Common myeloid progenitor, CD34-positive (primary cell): ENCODE measurements around the gene PEX5L.

ENCODE experiments used
- CTCF ChIA-PET: fragments of 350-600 bp; sonication (Branson Sonifier 250); formaldehyde crosslinking; loops from one replicate; lab custom pipeline; 2021; ENCODE audit warnings: antibody characterized with exemption; lab: Charles Lee
- POLR2A ChIA-PET: fragments of 350-600 bp; sonication (Branson Sonifier 250); formaldehyde crosslinking; loops from one replicate; lab custom pipeline; 2021; ENCODE audit warnings: antibody characterized with exemption; lab: Charles Lee
- DNase-seq, 3 donors: peaks; one replicate each; pipeline versions ENCODE4 v3.0.0 to v3.0.0-alpha.2; 2013
- H3K27ac ChIP-seq, 2 experiments: 1 replicate in 1 of 2; 2 replicates in 1 of 2; pipeline ENCODE4 v1.7.0; 2013; ENCODE audit warnings: inconsistent platforms in 2 of 2, low read length in 2 of 2, mild to moderate bottlenecking in 2 of 2, low read depth in 1 of 2, moderate library complexity in 1 of 2; ENCODE audit not compliant: severe bottlenecking in 2 of 2, insufficient read depth in 1 of 2, poor library complexity in 1 of 2
- H3K27me3 ChIP-seq, 5 experiments: replicated peaks in 2 of 5; 1 replicate in 3 of 5; 2 replicates in 2 of 5; pipeline versions ENCODE4 v1.6.1 to v1.7.0; 2013; ENCODE audit warnings: low read length in 4 of 5, mild to moderate bottlenecking in 2 of 5, moderate library complexity in 2 of 5, inconsistent platforms in 1 of 5; ENCODE audit not compliant: insufficient read depth in 5 of 5, control insufficient read depth in 4 of 5
- H3K36me3 ChIP-seq, 4 experiments: 1 replicate in 2 of 4; 2 replicates in 2 of 4; pipeline versions ENCODE4 v1.6.1 to v1.7.0; 2013; ENCODE audit warnings: low read length in 3 of 4, control low read depth in 1 of 4, mild to moderate bottlenecking in 1 of 4; ENCODE audit not compliant: control insufficient read depth in 4 of 4, insufficient read depth in 4 of 4
- H3K4me1 ChIP-seq, 4 experiments: 1 replicate in 3 of 4; 2 replicates in 1 of 4; pipeline versions ENCODE4 v1.6.1 to v1.7.1; 2013; ENCODE audit warnings: low read length in 3 of 4, mild to moderate bottlenecking in 3 of 4, control low read depth in 1 of 4, inconsistent platforms in 1 of 4, moderate library complexity in 1 of 4; ENCODE audit not compliant: control insufficient read depth in 4 of 4, insufficient read depth in 4 of 4; ENCODE audit errors: control extremely low read depth in 1 of 4
- H3K4me3 ChIP-seq, 7 experiments: 1 replicate in 4 of 7; 2 replicates in 3 of 7; pipeline versions ENCODE4 v1.5.1 to v1.7.0; 2013; ENCODE audit warnings: mild to moderate bottlenecking in 7 of 7, low read length in 6 of 7, moderate library complexity in 6 of 7, inconsistent platforms in 2 of 7, low read depth in 2 of 7, control low read depth in 1 of 7; ENCODE audit not compliant: insufficient read depth in 4 of 7, control insufficient read depth in 1 of 7; ENCODE audit errors: extremely low read depth in 1 of 7
- H3K9me3 ChIP-seq, 5 experiments: 1 replicate in 4 of 5; 2 replicates in 1 of 5; pipeline versions ENCODE4 v1.6.1 to v1.7.1; 2013; ENCODE audit warnings: low read length in 4 of 5, mild to moderate bottlenecking in 2 of 5, inconsistent platforms in 1 of 5, low read depth in 1 of 5, moderate library complexity in 1 of 5; ENCODE audit not compliant: control insufficient read depth in 4 of 5, insufficient read depth in 2 of 5; ENCODE audit errors: control extremely low read depth in 1 of 5
- WGBS: methylation state at CpG from one replicate; pipeline ENCODE4 v1.1.5; 2013; ENCODE audit not compliant: insufficient coverage; 5-methylcytosine and 5-hydroxymethylcytosine counted together

PEX5L gene

DNA sequence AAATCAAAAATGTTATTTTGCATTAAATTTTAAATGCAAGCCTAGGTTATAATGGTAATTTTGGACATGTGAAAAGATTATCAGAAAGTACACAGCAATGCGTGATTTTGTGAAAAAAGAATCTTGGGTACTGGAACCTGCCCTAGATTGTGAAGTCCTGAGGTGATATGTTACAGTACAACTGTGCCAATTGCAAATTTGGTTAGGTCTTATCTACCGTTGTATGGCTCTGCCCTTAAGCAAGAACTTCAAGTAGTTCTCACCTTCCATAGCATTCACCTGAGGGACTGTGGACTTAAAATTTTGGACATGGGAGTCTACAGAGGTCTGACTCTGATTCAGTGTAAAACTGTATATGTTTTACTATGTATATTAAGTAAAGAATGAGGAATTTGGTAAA, 140.2 kb downstream of the PEX5L start:
- H3K27ac ChIP-seq: no peak overlapping the region
- no peaks in the 10 kb centered on the region for H3K9me3 ChIP-seq
- ChIA-PET POLR2A (no interaction called here), CTCF (no interaction called here)
- H3K27me3 ChIP-seq: peaks cover 3 to 14% (median 6%) of the 10 kb centered on the region in 5 experiments
- H3K4me1 ChIP-seq: no peaks in the 10 kb centered on the region
- no peak overlapping the region for H3K4me3 ChIP-seq
- H3K36me3 ChIP-seq: no peaks in the 10 kb centered on the region
- DNase-seq: no peak
- WGBS: 83% methylated on average over 1 of the region's 2 CpGs

DNA sequence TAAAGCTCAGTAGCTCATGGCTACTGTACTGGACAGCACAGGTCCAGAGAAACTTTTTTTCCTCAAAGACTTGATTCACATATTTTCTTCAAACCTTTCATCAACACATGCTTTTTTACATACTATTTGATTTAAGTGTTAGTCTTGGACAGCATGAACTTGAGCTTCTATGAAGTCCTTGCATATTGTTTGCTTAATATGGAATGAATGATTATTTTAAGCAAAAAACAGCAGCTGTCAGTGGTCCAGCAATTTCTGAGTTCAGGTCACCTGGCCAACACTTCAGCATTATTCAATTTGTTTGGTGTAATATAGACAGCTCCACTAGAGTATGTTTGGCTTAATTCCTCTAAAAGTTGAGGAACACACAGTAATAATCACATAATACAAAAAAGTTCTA, 141.4 kb downstream of the PEX5L start:
- no peak for DNase-seq
- ChIA-PET POLR2A (no interaction called here), CTCF (no interaction called here)
- H3K4me3 ChIP-seq: no peak overlapping the region
- no peaks in the 10 kb centered on the region for H3K4me1 ChIP-seq
- H3K36me3 ChIP-seq: no peaks in the 10 kb centered on the region
- H3K27me3 ChIP-seq: peaks cover 0 to 9% (median 4%) of the 10 kb centered on the region in 5 experiments
- no peak overlapping the region for H3K27ac ChIP-seq
- H3K9me3 ChIP-seq: no peaks in the 10 kb centered on the region

DNA sequence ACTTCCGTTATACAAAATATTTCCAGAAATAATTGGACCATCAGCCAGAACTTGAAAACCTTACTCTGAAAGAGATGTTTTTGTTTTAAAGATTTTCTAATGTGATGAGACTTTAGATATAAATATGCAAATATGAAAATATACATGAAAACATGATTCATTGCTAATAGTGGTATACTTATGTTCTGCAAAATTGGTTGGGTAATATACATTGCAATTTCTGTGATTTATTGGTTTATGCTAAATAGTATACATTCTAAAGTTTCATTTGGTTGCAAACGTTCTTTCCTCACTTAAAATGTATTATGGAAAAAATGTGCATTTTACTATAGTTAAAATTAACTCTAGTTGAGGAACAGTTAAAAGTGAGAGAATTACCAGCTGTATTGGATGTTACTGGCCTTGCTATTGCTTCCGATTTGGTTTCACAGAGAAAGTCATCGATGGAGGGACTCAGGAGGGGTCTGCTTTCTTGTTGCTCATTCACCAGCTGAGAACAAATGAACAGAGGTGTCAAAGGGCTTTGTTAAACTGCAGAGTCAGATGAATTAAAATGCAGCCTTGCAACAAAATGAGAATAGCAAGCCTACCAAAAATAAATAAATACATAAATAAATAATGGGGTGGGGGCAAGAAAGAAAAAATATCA, 149.3 kb downstream of the PEX5L start:
- DNase-seq: no peak
- CTCF ChIA-PET: interaction anchor here (1.0 to 1.1 kb wide), 2 partner anchors 42 to 76 kb away, joined by 3 read pairs; no protein-coding TSS in a partner anchor
- WGBS: 80% methylated on average over 3 of the region's 4 CpGs
- POLR2A ChIA-PET: no interaction called here
- Histone ChIP-seq H3K27me3 (peaks cover 0 to 3% (median 0%) of the 10 kb centered on the region in 5 experiments), H3K27ac (no peak overlapping the region), H3K9me3 (no peaks in the 10 kb centered on the region), H3K4me1 (no peaks in the 10 kb centered on the region), H3K36me3 (no peaks in the 10 kb centered on the region), H3K4me3 (no peak overlapping the region)

DNA sequence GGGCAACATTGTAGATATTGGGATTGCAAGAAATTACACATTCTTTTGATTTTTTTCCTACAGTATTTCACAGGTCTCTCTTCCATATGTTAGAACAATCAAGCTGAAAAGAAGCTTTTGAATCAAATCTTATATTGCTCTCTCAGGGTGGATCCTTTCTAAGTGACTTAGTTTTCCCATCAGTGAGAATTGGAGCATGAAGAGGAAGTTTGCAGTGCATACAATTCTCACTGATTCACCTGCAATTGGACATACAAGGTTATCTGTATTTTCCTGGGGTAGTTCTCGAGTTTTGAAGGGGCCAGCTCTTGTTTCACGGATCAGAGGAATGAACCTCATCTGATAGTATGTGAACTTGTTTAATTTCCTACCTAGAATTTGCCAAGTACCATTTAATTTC, 150.8 kb downstream of the PEX5L start:
- WGBS: 100% methylated on average over 1 of the region's 2 CpGs
- peaks cover 0 to 3% (median 0%) of the 10 kb centered on the region in 5 experiments for H3K27me3 ChIP-seq
- H3K4me3 ChIP-seq: no peak overlapping the region
- ChIA-PET POLR2A (no interaction called here), CTCF (no interaction called here)
- H3K4me1 ChIP-seq: no peaks in the 10 kb centered on the region
- H3K27ac ChIP-seq: no peak overlapping the region
- no peaks in the 10 kb centered on the region for H3K36me3 ChIP-seq
- no peaks in the 10 kb centered on the region for H3K9me3 ChIP-seq
- no peak for DNase-seq

DNA sequence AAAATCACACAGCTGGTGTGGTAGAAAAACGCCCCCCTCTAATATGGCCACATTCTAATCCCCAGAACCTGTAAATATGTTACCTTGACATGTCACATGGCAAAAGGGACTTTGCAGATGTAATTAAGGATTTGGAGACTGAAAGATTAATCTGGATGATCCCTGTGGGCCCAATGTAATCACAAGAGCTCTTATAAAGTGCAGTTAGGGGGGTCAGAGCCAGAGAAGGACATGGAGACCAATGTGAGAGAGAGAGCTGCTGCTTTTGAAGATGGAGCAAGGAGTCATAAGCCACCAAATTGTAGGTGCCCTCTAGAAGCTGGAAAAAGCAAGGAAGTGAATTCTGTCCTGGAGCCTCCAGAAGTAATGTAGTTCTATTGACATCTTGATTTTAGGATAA, 152.6 kb downstream of the PEX5L start:
- Histone ChIP-seq H3K27me3 (peaks cover 0 to 4% (median 0%) of the 10 kb centered on the region in 5 experiments), H3K4me3 (no peak overlapping the region), H3K4me1 (no peaks in the 10 kb centered on the region), H3K36me3 (no peaks in the 10 kb centered on the region), H3K9me3 (no peaks in the 10 kb centered on the region), H3K27ac (no peak overlapping the region)
- ChIA-PET CTCF (no interaction called here), POLR2A (no interaction called here)
- WGBS: no CpG with 5 or more reads among the region's 1 CpG
- no peak for DNase-seq

DNA sequence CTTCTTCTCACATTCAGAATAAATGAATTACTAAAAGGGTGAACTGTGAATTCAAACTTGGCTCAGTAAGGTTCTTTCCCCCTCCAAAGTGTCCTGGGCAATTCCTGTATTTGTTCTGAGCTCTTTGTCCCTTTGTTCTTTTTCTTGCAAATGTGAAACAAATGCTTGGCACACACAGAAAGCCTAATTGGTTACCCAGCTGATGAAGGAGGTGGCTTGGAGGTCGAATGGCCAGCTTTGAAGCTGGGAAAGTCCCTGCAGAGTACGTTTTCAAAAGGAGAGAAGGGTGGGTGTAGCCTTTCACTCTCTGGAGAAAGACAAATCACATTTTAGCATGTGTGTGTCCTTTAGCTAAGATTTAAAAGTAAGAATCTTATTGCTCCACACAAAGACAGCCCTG, 154.4 kb downstream of the PEX5L start:
- Histone ChIP-seq H3K9me3 (no peaks in the 10 kb centered on the region), H3K27me3 (peaks cover 0 to 5% (median 3%) of the 10 kb centered on the region in 5 experiments), H3K36me3 (no peaks in the 10 kb centered on the region), H3K27ac (no peak overlapping the region), H3K4me1 (no peaks in the 10 kb centered on the region), H3K4me3 (no peak overlapping the region)
- no CpG with 5 or more reads among the region's 2 CpGs for WGBS
- ChIA-PET CTCF (no interaction called here), POLR2A (no interaction called here)
- DNase-seq: no peak

DNA sequence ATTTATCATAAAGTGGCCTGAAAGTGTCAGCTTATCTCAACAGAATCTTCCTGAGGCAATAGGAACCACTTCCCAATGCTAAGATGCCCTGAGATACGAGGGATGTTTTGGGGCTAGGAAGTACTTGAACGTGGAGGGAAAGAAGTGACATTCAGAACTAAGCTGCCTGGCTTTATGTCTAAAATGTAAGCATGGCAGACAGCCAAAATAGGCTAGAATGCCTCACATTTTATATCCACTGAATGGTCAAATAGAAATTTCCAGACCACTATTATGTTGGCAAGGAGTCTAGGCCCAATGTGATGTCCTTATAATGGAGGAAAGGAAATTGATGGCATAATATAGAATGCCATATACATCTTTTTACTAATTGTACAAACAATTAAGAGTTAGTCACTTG, 154.9 kb downstream of the PEX5L start:
- CTCF ChIA-PET: no interaction called here
- Histone ChIP-seq H3K4me1 (no peaks in the 10 kb centered on the region), H3K9me3 (no peaks in the 10 kb centered on the region), H3K4me3 (no peak overlapping the region), H3K36me3 (no peaks in the 10 kb centered on the region), H3K27me3 (peaks cover 0 to 5% (median 3%) of the 10 kb centered on the region in 5 experiments), H3K27ac (no peak overlapping the region)
- POLR2A ChIA-PET: no interaction called here
- no CpG with 5 or more reads among the region's 2 CpGs for WGBS
- DNase-seq: no peak
